ENCODE results near the gene GSG1L. TPM values are rescaled to one million over a fixed set of nuclear protein-coding genes. Genes with fewer than 3 reads are reported as not detected.

The GSG1L gene
- total RNA-seq, 1 donor from 2014 or later, result not detected

DNA sequence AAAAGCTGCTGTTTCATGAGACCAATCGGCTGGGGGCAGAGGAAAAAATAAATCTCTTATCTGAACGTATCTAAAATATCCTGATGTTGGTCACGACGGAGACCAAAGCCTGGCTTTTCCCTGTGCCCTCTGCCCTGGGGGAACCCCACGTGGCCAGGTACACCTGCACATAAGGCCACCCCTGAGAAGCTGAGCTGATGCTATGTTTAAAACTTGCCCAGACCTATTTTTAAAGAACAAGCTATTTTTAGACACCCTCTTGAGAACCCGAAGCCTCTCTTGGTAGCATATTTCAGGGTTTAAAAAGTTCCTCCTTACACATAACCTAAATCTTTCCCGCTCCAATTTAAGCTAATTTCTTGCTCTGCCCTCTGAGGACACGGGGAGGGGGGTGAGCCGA lies 210.4 kb downstream of the GSG1L start:
- TF ChIP-seq, protein P1, sequence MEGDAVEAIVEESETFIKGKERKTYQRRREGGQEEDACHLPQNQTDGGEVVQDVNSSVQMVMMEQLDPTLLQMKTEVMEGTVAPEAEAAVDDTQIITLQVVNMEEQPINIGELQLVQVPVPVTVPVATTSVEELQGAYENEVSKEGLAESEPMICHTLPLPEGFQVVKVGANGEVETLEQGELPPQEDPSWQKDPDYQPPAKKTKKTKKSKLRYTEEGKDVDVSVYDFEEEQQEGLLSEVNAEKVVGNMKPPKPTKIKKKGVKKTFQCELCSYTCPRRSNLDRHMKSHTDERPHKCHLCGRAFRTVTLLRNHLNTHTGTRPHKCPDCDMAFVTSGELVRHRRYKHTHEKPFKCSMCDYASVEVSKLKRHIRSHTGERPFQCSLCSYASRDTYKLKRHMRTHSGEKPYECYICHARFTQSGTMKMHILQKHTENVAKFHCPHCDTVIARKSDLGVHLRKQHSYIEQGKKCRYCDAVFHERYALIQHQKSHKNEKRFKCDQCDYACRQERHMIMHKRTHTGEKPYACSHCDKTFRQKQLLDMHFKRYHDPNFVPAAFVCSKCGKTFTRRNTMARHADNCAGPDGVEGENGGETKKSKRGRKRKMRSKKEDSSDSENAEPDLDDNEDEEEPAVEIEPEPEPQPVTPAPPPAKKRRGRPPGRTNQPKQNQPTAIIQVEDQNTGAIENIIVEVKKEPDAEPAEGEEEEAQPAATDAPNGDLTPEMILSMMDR (conservative IDR thresholded peaks at IDR 0.05; ENCODE audit: low read depth, low read length), result no peak
- DNase-seq (ENCODE audit: low read depth), result no peak

GRCh38 chr16:27852681-27853080 lies 210.8 kb downstream of the GSG1L start:
- no peak overlapping the region for H3K4me3 ChIP-seq (ENCODE audit: low read depth, low read length)
- TF ChIP-seq, protein P1 (conservative IDR thresholded peaks at IDR 0.05; ENCODE audit: low read depth, low read length), result no peak

More for the DNA sequence above, 210.4 kb downstream of the GSG1L start:
- no peak overlapping the region for H3K4me3 ChIP-seq (ENCODE audit: low read depth, low read length)

DNA sequence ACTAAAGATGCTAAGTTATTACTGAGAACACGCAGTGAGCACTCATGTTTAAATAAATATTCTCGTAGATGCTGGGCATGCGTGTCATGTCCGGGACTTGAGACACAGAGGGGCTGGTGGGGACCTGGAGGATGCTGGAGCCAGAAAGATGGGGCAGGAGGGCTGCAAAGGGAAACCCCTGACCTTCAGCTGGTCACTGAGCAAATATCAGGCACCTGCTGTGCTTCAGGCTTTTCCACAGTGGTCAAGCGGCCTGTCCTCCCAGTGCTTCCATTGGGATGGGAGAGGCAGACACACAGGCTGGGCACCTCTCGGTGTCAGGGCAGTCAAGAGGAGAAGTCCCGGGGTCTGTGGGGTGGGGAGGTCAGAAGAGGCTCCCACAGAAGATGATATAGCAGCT lies 211.4 kb downstream of the GSG1L start:
- no peak overlapping the region for H3K4me3 ChIP-seq (ENCODE audit: low read depth, low read length)
- TF ChIP-seq, protein P1 (conservative IDR thresholded peaks at IDR 0.05; ENCODE audit: low read depth, low read length), result no peak
- DNase-seq (ENCODE audit: low read depth), result no peak

More at GRCh38 chr16:27852681-27853080, 210.8 kb downstream of the GSG1L start:
- DNase-seq (ENCODE audit: low read depth), result no peak

GRCh38 chr16:27851586-27851985 lies 211.9 kb downstream of the GSG1L start:
- no peak overlapping the region for H3K4me3 ChIP-seq (ENCODE audit: low read depth, low read length)
- DNase-seq (ENCODE audit: low read depth), result no peak
- TF ChIP-seq, protein P1 (conservative IDR thresholded peaks at IDR 0.05; ENCODE audit: low read depth, low read length), result no peak

DNA sequence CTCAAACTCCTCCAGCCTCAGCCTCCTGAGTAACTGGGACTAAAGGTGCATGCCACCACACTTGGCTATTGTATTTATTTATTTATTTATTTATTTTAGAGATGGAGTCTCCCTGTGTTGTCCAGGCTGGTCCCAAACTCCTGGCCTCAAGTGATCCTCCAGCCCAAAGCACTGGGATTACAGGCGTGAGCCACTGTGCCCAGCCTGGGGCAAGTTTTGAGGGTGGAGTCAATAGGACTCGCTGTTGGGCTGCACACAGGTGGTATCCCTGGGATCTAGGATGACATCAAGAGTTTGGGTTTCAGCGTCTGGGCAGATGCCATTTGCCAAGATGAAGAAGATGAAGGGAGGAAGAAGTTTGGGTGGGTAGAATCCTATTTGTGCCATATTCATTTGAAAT lies 213.9 kb downstream of the GSG1L start:
- no peak overlapping the region for H3K4me3 ChIP-seq (ENCODE audit: low read depth, low read length)
- TF ChIP-seq, protein P1 (conservative IDR thresholded peaks at IDR 0.05; ENCODE audit: low read depth, low read length), result no peak
- DNase-seq (ENCODE audit: low read depth), result no peak

DNA sequence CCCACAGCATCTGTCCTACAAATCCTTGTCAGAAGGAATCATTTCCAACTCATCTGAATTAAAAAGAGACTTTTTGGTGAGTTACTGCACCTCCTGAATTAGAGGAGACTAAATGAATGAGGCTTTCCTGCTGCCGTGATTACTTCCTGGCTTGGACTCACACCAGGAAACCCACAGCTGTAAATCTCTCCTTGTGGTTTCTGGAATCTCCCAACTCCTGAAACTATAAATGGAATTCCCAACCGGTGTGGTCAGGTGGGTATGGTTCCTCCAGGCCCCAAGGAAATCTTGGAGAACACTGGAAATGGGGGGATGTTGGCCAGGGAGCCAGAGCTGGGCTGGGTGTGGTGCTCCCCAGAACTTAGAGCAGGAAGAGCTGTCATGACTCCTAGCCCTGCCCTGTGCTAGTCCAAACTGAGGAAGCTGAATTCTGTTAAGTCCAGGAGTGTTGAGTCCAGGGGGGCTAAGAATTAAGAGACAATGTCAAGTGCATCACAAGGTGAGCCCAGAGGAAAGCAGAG lies 216.4 kb downstream of the GSG1L start:
- TF ChIP-seq, protein P1 (conservative IDR thresholded peaks at IDR 0.05; ENCODE audit: low read depth, low read length), result no peak
- no peak for DNase-seq (ENCODE audit: low read depth)
- no peak overlapping the region for H3K4me3 ChIP-seq (ENCODE audit: low read depth, low read length)

DNA sequence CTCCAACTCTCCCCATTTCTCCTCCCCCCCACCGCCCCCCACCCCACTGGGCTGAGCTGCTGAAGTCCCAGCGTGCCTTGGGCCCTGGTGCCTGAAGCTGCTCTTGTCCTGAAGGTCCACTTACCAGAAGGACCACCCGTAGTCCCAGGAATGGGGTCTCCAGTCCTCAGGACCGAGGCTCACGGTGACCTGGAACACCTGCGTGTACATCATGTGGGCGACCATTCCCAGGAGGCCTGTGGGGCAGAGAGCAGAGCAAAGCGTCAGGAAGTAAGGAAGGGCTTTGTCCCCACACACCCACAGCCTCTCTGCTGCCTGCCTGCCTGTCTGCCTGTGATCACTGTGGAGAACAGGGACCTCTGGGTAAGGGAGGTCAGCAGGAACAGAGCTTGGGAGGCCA lies 218.7 kb downstream of the GSG1L start:
- TF ChIP-seq, protein P1 (conservative IDR thresholded peaks at IDR 0.05; ENCODE audit: low read depth, low read length), result no peak
- H3K4me3 ChIP-seq (ENCODE audit: low read depth, low read length), result no peak overlapping the region
- no peak for DNase-seq (ENCODE audit: low read depth)

Measured in epithelial cell of proximal tubule (primary cell).